GM21723 (cell line): ENCODE measurements around the gene MTMR3.

Experiments used
- ATAC-seq: cut with Tn5 transposase; IDR thresholded peaks from one replicate; pipeline ENCODE4 v1.9.1; 2021; ENCODE audit warnings: mild to moderate bottlenecking, moderate library complexity; ENCODE audit not compliant: unreplicated experiment

Gene MTMR3

DNA sequence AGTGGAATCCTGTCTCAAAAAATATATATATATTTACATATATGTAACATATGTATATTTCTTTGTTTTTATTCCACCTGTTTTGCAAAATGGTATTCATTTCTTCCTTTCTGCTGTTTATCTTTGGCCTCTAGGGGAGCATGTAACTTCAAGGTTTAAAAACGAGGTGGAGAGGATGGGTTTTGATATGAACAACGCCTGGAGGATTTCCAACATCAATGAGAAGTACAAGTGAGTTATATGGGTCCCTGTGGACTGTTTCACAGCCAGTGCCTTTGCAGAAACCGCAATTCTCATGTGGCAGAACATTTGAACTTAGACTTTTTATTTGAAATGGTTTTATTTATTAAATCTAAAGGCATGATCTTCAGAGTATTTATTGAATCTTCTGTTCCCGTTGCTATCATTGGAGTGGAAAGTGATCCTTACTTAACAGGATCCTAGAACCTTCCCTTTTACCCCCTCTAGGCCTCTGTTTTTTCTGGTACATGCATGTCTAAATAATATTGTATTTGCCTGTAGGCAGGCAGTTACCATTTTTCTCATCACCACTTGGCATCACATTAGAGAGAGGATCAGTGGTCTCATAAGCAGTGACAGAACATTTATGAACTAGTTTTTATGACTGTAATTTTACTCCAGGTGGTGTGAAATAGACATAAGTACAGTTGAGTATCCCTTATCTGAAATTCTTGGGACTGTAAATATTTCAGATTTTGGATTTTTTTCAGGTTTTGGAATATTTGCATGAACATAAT, 115.8 kb downstream of the MTMR3 start:
- ATAC-seq: no peak

DNA sequence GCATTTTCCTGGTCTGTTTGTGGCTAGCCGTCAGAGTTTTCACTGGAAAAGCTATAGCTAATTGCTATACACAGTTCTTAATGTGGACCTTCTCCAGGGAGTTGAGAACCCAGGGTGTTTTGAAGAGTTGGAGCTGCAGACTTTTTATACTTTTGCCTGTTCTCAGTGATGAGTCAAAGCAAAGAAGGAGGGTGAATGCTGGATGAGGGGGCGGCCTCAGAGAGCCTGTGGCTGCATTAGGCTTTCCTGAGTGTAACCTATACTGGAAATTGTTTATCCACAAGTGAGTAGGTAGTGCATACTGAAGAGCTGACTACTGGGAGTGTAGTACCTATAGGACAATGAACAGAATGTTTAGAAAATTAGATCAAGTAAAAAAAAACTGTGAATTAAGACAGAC, 117.6 kb downstream of the MTMR3 start:
- no peak for ATAC-seq

- ATAC-seq: no peak
Observed at GRCh38 chr22:30001459-30001858, 118.5 kb downstream of the MTMR3 start.

- ATAC-seq: no peak
Observed at GRCh38 chr22:30002861-30003486, 120.0 kb downstream of the MTMR3 start.

DNA sequence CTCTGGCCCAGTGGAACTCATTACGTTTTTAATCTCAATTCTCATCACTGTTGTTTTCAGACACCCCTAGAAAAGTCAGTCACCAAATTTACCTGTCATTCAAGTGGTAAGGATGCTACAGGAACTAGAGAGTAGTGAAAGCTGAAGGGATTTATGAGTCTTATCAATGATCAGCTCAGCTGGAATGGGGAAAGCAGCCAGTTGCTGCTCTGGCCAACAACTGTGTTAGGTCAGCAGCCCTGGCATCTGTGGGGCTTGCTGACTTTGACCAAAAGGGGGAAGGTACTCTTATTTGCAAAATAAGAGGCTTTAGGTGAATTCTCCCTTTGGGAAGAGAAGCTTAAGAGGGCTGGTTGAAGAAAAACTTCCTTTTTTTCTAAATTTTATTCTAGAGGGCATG, 121.1 kb downstream of the MTMR3 start:
- no peak for ATAC-seq

GRCh38 chr22:30004694-30005093, 121.7 kb downstream of the MTMR3 start:
- ATAC-seq: no peak

DNA sequence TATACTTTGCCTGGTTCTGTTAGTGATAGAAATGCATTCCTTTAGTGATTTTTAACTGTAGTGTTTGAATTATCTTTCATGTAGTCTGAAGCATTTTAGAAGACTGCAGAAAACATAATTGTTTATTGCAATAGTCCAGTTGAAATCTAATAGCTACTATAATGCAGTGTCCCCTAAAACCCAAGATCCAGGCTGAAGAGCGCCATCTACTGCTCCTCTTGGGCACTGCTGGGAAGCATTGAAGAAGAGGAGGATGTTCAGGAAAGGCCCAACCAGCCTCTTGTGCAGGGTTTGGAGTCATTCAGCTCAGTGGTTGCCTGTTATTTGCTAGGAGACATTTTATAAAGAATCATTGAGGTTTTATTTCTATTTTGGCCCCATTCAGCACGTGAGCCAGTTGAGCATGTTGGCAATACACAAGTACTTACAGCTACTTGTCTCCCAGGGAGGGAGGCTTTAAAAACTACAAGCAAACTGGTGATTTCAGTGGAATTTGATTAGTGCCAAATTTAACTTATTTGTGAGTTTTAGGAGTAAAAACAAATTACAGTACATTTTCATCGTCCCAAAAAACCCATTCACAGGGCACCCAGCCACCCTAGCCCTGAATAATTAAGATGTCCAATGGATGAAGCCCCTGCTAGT, 122.4 kb downstream of the MTMR3 start:
- ATAC-seq: no peak

DNA sequence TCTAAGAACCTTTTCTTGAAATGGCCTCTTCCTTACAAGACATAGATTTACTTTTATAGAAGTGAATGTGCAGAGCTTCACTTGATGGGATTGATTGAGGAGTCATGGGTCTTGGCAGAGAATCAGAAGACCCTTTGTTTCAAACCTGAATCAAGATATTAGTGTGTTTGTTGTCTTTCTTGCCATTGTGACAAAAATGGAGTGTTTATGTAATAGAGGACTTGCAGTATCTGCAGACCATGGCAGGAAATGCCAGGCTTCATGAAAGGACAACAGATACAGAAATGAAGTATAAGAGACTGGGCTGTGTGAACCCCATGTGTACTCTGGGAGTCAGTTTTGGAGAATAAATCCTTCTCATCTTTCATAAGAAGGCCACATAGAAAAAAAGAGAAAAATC, 124.4 kb downstream of the MTMR3 start:
- no peak for ATAC-seq

DNA sequence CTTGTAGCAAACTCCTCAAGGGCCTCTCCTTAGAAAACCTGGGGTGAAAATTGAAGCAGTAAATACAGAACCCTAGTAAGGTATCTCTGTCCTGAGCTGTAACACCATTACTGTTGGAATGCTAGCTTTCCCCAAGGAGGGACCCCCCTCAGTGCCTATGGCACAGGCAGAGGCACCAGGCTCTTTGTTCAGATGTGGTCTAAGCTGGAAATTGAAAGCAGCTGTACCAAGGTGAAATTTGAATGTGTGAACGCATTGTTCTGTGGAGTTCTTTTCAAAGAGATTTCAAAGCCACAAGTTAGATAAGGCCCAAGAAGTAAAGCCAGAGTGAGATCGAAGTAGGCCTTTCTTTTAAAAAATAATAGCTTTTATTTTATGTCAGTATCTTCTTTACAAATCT, 125.4 kb downstream of the MTMR3 start:
- ATAC-seq: no peak

DNA sequence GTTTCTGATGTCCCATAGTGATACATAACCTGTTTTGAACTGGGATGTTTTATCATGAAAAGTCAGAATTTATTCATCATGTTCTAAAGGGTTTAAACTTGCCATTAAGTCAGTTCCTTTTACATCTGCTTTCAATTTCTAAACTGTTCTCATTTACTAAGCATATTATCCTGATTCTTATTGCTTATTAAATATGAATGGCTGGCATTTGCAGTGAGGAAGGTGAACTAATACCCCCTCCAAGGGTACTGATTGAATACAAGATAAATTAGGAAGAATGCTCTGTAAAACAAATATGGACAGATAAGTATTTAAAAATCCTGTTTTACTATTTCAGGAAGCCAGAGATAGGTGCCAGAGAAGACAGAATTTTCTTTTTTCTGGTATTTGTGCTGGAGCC, 126.5 kb downstream of the MTMR3 start:
- ATAC-seq: no peak

- no peak for ATAC-seq
Observed at GRCh38 chr22:30010789-30011405, 127.9 kb downstream of the MTMR3 start.

- no peak for ATAC-seq
Observed at GRCh38 chr22:30013201-30013600, 130.2 kb downstream of the MTMR3 start.

- ATAC-seq: no peak
Observed at GRCh38 chr22:30014244-30014643, 131.3 kb downstream of the MTMR3 start.

DNA sequence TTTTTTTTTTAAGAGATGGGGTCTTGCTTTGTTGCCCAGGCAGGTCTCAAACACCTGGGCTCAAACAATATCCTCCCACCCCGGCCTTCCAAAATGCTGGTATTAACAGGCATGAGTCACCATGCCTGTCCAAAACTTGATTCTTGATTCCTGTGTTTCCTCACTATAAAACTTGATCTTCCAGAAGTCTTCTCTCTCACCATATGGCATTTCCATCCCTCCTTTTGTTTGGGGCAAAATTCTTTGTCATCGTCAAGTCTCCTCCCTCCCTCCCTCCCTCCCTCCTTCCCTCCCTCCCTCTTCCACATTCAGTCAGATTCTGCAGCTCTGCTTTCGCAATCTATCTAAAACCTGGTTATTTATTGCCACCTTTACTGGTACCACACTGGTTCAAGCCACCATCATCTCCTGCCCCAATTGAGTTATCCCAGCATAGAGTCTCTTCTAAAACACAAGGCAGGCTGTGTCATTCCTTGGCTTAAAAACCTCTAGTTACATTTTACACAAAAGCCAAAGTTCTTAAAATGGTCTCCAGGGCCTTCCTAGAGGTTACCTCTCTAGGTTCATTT, 132.3 kb downstream of the MTMR3 start:
- ATAC-seq: no peak

DNA sequence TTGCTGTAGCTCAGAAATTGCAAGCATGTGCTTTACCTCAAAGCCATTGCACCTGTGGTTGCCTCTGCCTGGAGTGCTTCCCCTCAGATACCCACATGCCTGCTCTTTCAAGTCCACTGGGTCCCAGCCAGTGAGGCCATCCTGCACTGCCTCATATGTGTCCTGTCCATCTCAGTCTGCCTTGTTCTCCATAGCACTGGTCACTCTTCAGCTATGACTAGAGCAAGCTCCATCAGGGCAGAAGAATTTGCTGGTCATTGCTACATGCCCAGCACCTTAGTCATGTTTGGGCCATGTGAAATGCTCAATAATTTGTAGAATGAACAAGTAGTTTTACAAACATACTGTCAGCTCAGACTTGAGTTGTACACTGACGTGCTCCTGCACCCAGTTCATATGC, 132.9 kb downstream of the MTMR3 start:
- no peak for ATAC-seq

GRCh38 chr22:30016596-30016995, 133.6 kb downstream of the MTMR3 start:
- ATAC-seq: no peak

DNA sequence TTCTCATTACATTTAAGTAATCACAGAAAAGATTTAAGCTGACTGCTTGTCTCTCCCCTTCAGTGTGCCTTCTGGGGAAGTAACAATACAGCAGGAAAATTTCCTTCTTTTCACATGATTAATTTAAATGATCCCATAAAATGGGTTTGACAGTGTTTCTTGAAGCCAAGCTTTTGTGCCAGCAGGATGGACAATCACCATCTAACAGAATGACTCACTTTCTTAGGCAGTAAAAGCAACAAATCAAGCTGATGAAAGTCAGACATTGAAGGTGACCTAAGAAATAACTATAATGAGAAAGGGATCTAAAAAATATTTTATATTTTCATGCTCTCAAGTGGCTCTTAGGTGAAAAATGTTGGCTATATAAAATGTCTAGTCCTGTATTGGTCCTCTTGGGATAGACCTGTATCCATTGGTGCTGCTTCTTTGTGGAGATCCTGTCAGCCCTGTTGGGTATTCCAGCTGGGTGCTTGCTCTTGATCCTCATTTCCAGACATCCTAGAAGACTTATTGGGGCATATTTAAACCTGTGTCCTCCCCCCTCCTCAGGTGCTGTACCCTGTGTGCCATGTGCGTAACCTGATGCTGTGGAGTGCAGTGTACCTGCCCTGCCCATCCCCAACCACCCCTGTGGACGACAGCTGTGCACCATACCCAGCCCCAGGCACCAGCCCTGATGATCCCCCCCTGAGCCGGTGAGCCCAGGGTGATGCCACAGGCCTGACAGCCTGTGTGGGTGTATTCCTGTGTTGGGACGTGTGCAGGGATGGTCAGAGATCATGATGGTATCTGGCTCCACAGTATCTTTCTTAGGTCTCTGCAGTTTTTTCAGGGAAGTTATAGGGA, 134.6 kb downstream of the MTMR3 start:
- ATAC-seq: no peak

DNA sequence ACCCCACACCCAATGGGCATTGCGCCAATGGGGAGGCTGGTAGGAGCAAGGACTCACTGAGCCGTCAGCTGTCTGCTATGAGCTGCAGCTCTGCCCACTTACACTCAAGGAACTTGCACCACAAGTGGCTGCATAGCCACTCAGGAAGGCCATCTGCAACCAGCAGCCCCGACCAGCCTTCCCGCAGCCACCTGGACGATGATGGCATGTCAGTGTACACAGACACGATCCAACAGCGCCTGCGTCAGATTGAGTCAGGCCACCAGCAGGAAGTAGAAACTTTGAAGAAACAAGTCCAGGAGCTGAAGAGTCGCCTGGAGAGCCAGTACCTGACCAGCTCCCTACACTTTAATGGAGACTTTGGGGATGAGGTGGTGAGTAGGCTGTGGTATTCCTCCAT, 137.5 kb downstream of the MTMR3 start:
- ATAC-seq: no peak

GRCh38 chr22:30021338-30021737, 138.4 kb downstream of the MTMR3 start:
- no peak for ATAC-seq

GRCh38 chr22:30021881-30022619, 139.1 kb downstream of the MTMR3 start:
- ATAC-seq: no peak
